RWPE2 (cell line): ENCODE measurements around the gene PTGER1.

Source experiments
- ATAC-seq: fragments of 200-7000 bp; cut with Tn5 transposase; 3 replicates; pipeline ENCODE4 v1.9.1; 2021; ENCODE audit warnings: low read depth
- DNase-seq: peaks from one replicate; pipeline ENCODE4 v3.0.0-alpha.2; 2020; ENCODE audit warnings: low spot score
- H3K27ac ChIP-seq: fragments of 450-650 bp; 2 replicates; pipeline ENCODE4 v1.5.1; 2017; ENCODE audit warnings: mild to moderate bottlenecking; ENCODE audit not compliant: poor library complexity, severe bottlenecking
- H3K27me3 ChIP-seq: fragments of 250-450 bp; sonication (Bioruptor Pico); 2 replicates; pipeline ENCODE4 v1.5.1; 2021; ENCODE audit warnings: mild to moderate bottlenecking, moderate library complexity; ENCODE audit not compliant: insufficient read depth, poor library complexity, severe bottlenecking
- H3K36me3 ChIP-seq: fragments of 250-450 bp; sonication (Bioruptor Pico); 2 replicates; pipeline ENCODE4 v1.5.1; 2020; ENCODE audit warnings: low read depth, mild to moderate bottlenecking, moderate library complexity
- H3K4me1 ChIP-seq: fragments of 250-450 bp; sonication (Bioruptor Pico); 2 replicates; pipeline ENCODE4 v1.5.1; 2021; ENCODE audit warnings: mild to moderate bottlenecking, moderate library complexity; ENCODE audit not compliant: insufficient read depth, poor library complexity, severe bottlenecking
- H3K4me3 ChIP-seq: fragments of 250-450 bp; sonication (Bioruptor Pico); 2 replicates; pipeline ENCODE4 v1.5.1; 2021; ENCODE audit warnings: mild to moderate bottlenecking, moderate library complexity; ENCODE audit not compliant: severe bottlenecking
- H3K9me3 ChIP-seq: fragments of 250-450 bp; sonication (Bioruptor Pico); 2 replicates; pipeline ENCODE4 v1.5.1; 2021; ENCODE audit warnings: mild to moderate bottlenecking, moderate library complexity; ENCODE audit not compliant: severe bottlenecking
- TF ChIP-seq, protein P1 (sequence below): fragments of 450-650 bp; IDR thresholded peaks from one replicate; pipeline ENCODE4 v1.5.1; 2017; ENCODE audit warnings: mild to moderate bottlenecking, moderate library complexity; ENCODE audit not compliant: poor library complexity, severe bottlenecking

Gene PTGER1

DNA sequence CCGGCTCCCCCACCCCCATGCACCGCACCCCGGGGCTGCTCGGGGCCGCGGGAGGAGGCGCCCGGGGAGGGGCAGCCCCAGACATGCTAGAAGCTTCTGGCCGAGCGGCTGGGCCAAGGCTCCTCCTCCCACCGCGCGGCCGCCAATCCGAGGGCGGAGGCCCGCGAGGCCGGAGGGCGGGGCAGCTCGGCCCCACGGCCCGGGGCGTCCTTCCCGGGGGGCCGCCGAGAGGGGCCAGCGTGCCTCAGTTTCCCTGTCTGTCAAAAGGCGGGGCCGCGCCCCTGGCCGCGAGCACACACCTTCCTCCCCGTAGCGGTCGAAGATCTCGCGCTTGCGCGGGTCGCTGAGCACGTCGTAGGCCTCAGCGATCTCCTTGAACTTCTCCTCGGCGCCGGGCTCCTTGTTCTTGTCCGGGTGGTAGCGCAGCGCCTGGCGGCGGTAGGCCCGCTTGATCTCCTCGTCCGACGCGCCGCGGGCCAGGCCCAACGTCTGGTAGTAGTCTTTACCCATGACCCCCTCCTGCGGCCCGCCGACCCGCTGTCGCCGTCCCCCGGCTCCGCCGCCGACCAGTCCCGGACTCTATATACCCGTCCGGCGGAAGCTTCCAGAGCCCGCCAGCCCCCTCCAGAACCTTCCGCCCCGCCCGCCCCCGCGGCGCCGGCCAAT lies 42.8 kb upstream of the PTGER1 start, which contains the start of gene DNAJB1:
Gene DNAJB1, minus strand, starts transcription at position 558 of the 666 bp plus-strand sequence. Its CDS starts 48 bp downstream, at position 510.
- TF ChIP-seq, protein P1, sequence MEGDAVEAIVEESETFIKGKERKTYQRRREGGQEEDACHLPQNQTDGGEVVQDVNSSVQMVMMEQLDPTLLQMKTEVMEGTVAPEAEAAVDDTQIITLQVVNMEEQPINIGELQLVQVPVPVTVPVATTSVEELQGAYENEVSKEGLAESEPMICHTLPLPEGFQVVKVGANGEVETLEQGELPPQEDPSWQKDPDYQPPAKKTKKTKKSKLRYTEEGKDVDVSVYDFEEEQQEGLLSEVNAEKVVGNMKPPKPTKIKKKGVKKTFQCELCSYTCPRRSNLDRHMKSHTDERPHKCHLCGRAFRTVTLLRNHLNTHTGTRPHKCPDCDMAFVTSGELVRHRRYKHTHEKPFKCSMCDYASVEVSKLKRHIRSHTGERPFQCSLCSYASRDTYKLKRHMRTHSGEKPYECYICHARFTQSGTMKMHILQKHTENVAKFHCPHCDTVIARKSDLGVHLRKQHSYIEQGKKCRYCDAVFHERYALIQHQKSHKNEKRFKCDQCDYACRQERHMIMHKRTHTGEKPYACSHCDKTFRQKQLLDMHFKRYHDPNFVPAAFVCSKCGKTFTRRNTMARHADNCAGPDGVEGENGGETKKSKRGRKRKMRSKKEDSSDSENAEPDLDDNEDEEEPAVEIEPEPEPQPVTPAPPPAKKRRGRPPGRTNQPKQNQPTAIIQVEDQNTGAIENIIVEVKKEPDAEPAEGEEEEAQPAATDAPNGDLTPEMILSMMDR: no peak
- peaks cover 35% of the 10 kb centered on the region for H3K36me3 ChIP-seq
- no peaks in the 10 kb centered on the region for H3K27me3 ChIP-seq
- peak within 1 kb of the TSS; percentile 98 for H3K27ac ChIP-seq
- ATAC-seq: peak; percentile 68
- H3K4me3 ChIP-seq: peak within 1 kb of the TSS; percentile 80
- peak; percentile 76 for DNase-seq
- peaks cover 21% of the 10 kb centered on the region for H3K4me1 ChIP-seq
- no peaks in the 10 kb centered on the region for H3K9me3 ChIP-seq

DNA sequence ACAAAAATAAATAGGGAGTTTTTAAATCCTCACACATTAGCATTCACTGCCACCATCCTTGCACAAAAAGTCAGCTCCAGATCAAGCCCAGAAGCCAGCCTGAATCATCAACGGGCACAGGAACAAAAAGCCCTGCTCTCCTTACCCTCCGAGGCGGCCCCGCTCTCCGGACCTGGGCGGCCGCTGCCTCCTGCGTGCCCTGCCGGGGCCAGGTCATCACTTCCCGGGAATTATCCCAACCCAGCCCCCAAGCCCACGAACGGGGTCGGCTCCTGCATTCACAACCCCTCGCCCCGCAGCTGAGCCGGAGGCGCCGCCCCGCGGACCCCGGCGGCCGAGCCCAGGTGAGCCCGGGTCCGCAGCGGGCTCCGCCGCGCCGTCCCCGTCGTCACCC lies 42.3 kb upstream of the PTGER1 start:
- H3K36me3 ChIP-seq: peaks cover 35% of the 10 kb centered on the region
- H3K27ac ChIP-seq: peak overlapping the region; percentile 98
- DNase-seq: no peak
- H3K9me3 ChIP-seq: no peaks in the 10 kb centered on the region
- ATAC-seq: no peak
- H3K4me3 ChIP-seq: peak overlapping the region; percentile 80
- H3K27me3 ChIP-seq: no peaks in the 10 kb centered on the region
- peaks cover 18% of the 10 kb centered on the region for H3K4me1 ChIP-seq
- TF ChIP-seq, protein P1: no peak

GRCh38 chr19:14516746-14517438 lies 41.7 kb upstream of the PTGER1 start:
- Histone ChIP-seq H3K27ac (peak overlapping the region; percentile 98), H3K36me3 (peaks cover 35% of the 10 kb centered on the region), H3K4me3 (peak overlapping the region; percentile 80), H3K27me3 (no peaks in the 10 kb centered on the region), H3K9me3 (no peaks in the 10 kb centered on the region), H3K4me1 (peaks cover 18% of the 10 kb centered on the region)
- TF ChIP-seq, protein P1: no peak
- ATAC-seq: no peak
- no peak for DNase-seq

DNA sequence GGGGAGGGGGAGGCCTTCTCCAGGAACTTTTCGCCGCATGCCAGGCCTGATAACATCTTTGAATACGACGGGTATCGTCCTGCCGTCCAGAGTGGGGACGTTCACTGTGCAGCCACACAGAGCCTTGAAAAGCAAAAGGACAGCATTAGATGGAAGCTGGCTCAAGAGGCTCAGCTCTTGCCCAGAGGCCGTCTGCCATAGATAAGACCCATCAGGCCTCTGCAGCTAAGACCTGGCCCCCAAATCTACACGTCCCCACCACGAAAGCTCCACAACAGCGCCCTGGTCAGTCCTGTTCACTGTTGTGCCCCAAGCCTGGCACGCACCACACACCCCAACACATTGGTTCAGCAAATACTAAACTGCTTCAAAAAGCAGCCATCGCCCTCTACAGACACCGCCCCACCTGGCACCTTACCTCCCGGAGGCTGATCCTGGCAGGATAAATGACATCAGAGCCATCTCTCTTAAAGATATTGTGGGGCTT lies 40.9 kb upstream of the PTGER1 start:
- TF ChIP-seq, protein P1: peak; percentile 44
- peak overlapping the region; percentile 98 for H3K27ac ChIP-seq
- ATAC-seq (no peak), DNase-seq (no peak)
- no peaks in the 10 kb centered on the region for H3K27me3 ChIP-seq
- H3K9me3 ChIP-seq: no peaks in the 10 kb centered on the region
- H3K36me3 ChIP-seq: peaks cover 35% of the 10 kb centered on the region
- peaks cover 22% of the 10 kb centered on the region for H3K4me1 ChIP-seq
- peak overlapping the region; percentile 80 for H3K4me3 ChIP-seq
